NT2/D1 (cell line): Measurements from ENCODE around the gene IGSF1.

Source experiments
- DNase-seq: peaks from one replicate; pipeline ENCODE4 v3.0.0-alpha.2; 2011; ENCODE audit warnings: low read depth, low spot score
- H3K27me3 ChIP-seq: 2 replicates; pipeline ENCODE4 v1.6.0; 2011; ENCODE audit warnings: mild to moderate bottlenecking; ENCODE audit not compliant: insufficient read length, insufficient read depth
- H3K36me3 ChIP-seq: 2 replicates; pipeline ENCODE4 v1.6.1; 2011; ENCODE audit warnings: mild to moderate bottlenecking, low read length, mixed read lengths; ENCODE audit not compliant: insufficient read depth, insufficient read length
- H3K4me1 ChIP-seq: 2 replicates; pipeline ENCODE4 v1.5.1; 2011; ENCODE audit not compliant: insufficient read depth, insufficient read length
- H3K4me3 ChIP-seq: 2 replicates; pipeline ENCODE4 v1.5.1; 2011; ENCODE audit warnings: low read depth; ENCODE audit not compliant: insufficient read length
- H3K9ac ChIP-seq: 2 replicates; pipeline ENCODE4 v1.6.0; 2011; ENCODE audit warnings: low read depth; ENCODE audit not compliant: insufficient read length
- H3K9me3 ChIP-seq: 2 replicates; pipeline ENCODE4 v1.5.1; 2011; ENCODE audit warnings: mild to moderate bottlenecking, low read length; ENCODE audit not compliant: insufficient read depth
- SUZ12 ChIP-seq: IDR thresholded peaks from 2 replicates; pipeline ENCODE4 v1.6.1; 2011; ENCODE audit not compliant: insufficient read length, insufficient read depth; ENCODE audit errors: extremely low read depth
- YY1 ChIP-seq: IDR thresholded peaks from 2 replicates; pipeline ENCODE4 v1.6.1; 2011; ENCODE audit not compliant: insufficient read length, insufficient read depth
- ZNF274 ChIP-seq: IDR thresholded peaks from 2 replicates; pipeline ENCODE4 v1.6.1; 2011; ENCODE audit warnings: mild to moderate bottlenecking, low read depth, low read length

IGSF1 gene

DNA sequence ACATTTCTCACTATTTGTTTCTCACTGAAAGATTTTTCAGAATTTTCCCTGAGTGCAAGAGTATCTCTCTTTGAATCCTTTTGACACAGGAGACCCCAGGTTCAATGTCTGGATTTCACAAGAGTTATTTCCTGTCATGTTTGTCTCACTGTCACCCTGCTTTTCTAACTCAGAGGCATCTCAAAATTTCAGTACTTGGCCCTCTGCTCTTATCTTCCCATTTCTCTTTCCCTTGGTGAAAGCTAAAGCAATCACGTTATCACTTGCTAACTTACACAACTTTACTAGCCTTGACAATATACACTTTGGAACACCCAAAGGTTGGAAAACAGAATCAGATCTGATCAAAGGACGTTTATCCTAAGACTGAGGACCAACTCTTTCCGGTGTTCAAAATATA is 17.3 kb downstream of the IGSF1 start:
- no peaks in the 10 kb centered on the region for H3K27me3 ChIP-seq
- no peaks in the 10 kb centered on the region for H3K9me3 ChIP-seq
- H3K4me3 ChIP-seq = no peak overlapping the region
- H3K36me3 ChIP-seq = no peaks in the 10 kb centered on the region
- TF ChIP-seq SUZ12 = no peak
- TF ChIP-seq ZNF274 = no peak
- TF ChIP-seq YY1 = no peak
- H3K9ac ChIP-seq = no peak overlapping the region
- no peaks in the 10 kb centered on the region for H3K4me1 ChIP-seq
- DNase-seq = no peak

DNA sequence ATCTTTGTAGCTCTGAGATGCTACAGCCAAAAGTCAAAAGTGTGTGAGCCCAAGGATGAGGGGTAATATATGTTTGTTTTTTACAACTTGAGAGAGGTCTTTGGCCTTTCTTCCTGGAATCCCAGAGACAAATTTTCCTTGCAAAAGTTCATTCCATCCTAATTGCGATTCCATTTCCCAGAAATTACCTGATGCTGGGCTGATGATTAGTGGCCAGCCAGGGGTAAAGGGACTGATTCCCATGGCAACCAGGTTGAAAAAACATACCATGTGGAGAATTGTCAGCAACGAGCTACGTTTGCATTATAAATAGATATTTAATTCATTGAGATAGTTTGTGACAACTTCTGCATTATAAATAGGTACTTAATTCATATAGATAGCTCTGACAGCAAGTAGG is 17.8 kb downstream of the IGSF1 start:
- DNase-seq = no peak

DNA sequence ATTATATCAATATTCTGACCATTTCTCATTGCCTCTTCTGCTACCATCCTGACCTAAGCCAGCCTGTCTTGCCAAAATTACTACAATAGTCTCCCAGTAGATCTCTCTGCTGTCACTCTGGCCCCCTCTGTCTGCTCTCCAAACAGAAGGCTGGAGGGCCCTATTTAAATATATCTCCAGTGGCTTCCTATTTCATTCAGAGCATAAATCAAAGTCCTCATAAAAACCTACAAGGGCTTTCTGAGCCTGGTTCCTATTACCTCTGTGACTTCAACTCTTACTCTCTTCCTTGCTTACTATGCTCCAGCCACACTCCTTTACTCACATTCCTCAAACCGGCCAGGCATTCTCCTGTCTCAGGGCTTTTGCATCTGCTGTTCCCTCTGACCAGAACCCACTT is 19.0 kb downstream of the IGSF1 start:
- no peaks in the 10 kb centered on the region for H3K36me3 ChIP-seq
- TF ChIP-seq SUZ12 = no peak
- TF ChIP-seq YY1 = no peak
- no peak for TF ChIP-seq ZNF274
- no peaks in the 10 kb centered on the region for H3K27me3 ChIP-seq

More for the DNA sequence above, 17.8 kb downstream of the IGSF1 start:
- H3K27me3 ChIP-seq = no peaks in the 10 kb centered on the region
- H3K9ac ChIP-seq = no peak overlapping the region
- no peaks in the 10 kb centered on the region for H3K9me3 ChIP-seq
- no peak overlapping the region for H3K4me3 ChIP-seq
- H3K36me3 ChIP-seq = no peaks in the 10 kb centered on the region
- TF ChIP-seq ZNF274 (no peak), SUZ12 (no peak), YY1 (no peak)
- no peaks in the 10 kb centered on the region for H3K4me1 ChIP-seq

DNA sequence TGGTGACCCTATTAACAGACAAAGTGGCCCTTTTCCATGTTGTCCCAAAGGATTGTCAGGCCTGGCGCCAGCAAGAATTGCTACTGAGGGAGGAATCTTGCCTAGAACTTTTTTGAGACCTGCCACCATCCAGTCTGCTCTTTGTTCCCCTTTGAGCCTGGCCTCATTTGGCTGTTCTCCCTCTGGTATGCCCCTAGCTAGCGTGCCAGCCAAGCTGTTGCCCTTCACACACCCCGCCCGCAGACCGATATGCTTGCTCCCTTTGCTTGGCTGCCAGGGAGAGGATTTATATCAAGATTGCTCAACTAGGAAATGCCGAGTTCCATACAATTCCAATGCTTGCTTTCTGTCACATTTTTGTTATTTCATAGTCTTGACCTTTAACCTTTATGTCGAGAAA is 24.4 kb downstream of the IGSF1 start:
- Histone ChIP-seq H3K27me3 (no peaks in the 10 kb centered on the region), H3K4me1 (no peaks in the 10 kb centered on the region), H3K9ac (no peak overlapping the region), H3K9me3 (no peaks in the 10 kb centered on the region), H3K36me3 (no peaks in the 10 kb centered on the region), H3K4me3 (no peak overlapping the region)
- DNase-seq = no peak
- TF ChIP-seq YY1 (no peak), ZNF274 (no peak), SUZ12 (no peak)

More for the DNA sequence above, 19.0 kb downstream of the IGSF1 start:
- no peak overlapping the region for H3K9ac ChIP-seq
- no peaks in the 10 kb centered on the region for H3K4me1 ChIP-seq
- H3K9me3 ChIP-seq = no peaks in the 10 kb centered on the region
- DNase-seq = no peak
- no peak overlapping the region for H3K4me3 ChIP-seq

DNA sequence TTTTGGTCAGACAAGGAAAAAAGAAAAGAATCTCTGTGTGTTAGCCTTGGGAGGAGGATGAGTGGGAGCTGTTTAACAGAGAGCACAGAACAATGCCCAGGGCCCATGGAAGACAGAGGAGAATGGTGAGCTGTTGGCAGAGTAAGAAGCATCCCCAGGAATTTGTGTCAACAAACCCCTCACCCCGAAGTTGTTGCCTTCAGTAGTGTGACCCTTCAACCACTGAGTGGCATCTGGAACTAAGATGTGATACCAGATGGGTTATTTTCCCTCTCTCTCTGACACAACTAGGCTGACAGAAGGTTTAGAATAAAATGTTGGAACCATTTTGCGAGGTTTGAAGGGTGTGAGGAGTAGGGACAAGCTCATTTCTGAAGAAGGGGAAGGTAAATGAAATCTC is 25.1 kb downstream of the IGSF1 start:
- Histone ChIP-seq H3K9me3 (no peaks in the 10 kb centered on the region), H3K36me3 (no peaks in the 10 kb centered on the region), H3K4me1 (no peaks in the 10 kb centered on the region), H3K27me3 (no peaks in the 10 kb centered on the region), H3K9ac (no peak overlapping the region), H3K4me3 (no peak overlapping the region)
- TF ChIP-seq YY1 (no peak), ZNF274 (no peak), SUZ12 (no peak)
- no peak for DNase-seq

DNA sequence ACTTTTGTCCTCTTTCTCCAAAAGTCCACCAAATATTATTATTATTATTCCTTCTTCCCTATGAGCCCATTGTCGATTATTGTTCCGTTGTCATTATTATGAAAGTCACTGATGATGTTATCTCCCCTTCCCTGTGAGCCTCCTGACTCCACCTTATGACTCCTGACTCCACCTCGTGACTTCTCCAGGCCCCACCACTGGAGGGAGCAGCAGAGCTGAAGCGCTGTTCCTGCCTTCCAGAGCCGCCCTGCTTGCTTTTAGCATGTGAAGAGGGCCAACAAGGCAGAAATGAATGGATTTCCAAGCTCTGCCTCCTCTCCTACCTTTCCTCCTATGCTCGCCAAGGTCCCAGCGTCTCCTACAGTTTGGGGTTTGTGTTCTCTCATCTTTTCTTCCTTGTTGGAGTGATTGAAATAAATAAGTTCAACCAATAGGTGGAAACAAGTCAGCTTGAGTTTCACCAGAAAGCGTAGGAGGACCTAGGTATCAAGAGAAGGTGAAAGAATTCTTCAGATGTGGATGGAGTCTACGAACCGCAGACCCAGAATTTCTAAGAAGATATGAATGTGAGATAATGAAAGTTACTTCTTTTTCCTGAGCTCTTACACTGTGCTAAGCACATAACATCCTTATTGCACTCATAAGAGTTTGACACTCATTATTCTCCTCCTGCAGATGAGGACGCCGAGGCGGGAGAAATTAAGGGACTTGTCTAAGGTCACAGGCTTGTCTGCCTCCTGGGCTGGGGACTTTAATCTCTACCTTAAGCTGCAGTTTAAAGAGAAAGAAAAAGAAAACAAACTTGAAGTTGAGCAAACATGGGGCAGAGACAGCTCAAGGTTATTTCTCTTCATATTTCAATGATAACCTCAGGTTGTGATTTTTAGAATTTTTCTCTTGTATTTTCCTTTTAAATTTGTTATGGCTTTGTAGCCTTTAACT is 26.1 kb downstream of the IGSF1 start:
- no peak for DNase-seq
- no peaks in the 10 kb centered on the region for H3K4me1 ChIP-seq
- H3K9me3 ChIP-seq = no peaks in the 10 kb centered on the region
- no peaks in the 10 kb centered on the region for H3K27me3 ChIP-seq
- TF ChIP-seq YY1 = no peak
- no peak for TF ChIP-seq SUZ12
- TF ChIP-seq ZNF274 = no peak
- no peak overlapping the region for H3K9ac ChIP-seq
- no peaks in the 10 kb centered on the region for H3K36me3 ChIP-seq
- H3K4me3 ChIP-seq = no peak overlapping the region

DNA sequence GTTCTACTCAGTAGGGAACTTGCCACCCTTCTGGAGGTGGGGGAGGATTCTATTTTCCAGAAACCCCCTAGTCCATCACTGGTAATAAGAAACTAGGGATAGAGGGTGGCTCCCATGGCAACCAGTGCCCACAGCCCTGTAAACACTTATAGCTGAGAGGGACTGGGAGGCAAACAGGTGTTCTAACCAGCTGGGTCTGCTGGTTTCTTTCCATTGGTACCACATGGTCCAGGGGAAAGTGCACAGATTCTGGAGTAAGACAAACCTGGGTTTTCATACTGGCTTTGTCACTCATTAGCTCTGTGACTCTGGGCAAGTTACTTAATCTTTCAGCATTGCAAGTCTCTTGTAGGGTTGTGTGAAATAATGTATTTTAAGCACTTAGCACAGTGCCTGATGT is 26.9 kb downstream of the IGSF1 start:
- Histone ChIP-seq H3K27me3 (no peaks in the 10 kb centered on the region), H3K36me3 (no peaks in the 10 kb centered on the region), H3K4me1 (no peaks in the 10 kb centered on the region), H3K4me3 (no peak overlapping the region), H3K9me3 (no peaks in the 10 kb centered on the region), H3K9ac (no peak overlapping the region)
- DNase-seq = no peak
- no peak for TF ChIP-seq SUZ12
- no peak for TF ChIP-seq YY1
- TF ChIP-seq ZNF274 = no peak
